ENCODE data around the gene RRP7A.
"Not testable (repeated sequence)": the region's sequence is repeated elsewhere in the genome, so short reads cannot be mapped to it uniquely, and the experiment has no call there.

The RRP7A gene, protein sequence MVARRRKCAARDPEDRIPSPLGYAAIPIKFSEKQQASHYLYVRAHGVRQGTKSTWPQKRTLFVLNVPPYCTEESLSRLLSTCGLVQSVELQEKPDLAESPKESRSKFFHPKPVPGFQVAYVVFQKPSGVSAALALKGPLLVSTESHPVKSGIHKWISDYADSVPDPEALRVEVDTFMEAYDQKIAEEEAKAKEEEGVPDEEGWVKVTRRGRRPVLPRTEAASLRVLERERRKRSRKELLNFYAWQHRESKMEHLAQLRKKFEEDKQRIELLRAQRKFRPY

DNA sequence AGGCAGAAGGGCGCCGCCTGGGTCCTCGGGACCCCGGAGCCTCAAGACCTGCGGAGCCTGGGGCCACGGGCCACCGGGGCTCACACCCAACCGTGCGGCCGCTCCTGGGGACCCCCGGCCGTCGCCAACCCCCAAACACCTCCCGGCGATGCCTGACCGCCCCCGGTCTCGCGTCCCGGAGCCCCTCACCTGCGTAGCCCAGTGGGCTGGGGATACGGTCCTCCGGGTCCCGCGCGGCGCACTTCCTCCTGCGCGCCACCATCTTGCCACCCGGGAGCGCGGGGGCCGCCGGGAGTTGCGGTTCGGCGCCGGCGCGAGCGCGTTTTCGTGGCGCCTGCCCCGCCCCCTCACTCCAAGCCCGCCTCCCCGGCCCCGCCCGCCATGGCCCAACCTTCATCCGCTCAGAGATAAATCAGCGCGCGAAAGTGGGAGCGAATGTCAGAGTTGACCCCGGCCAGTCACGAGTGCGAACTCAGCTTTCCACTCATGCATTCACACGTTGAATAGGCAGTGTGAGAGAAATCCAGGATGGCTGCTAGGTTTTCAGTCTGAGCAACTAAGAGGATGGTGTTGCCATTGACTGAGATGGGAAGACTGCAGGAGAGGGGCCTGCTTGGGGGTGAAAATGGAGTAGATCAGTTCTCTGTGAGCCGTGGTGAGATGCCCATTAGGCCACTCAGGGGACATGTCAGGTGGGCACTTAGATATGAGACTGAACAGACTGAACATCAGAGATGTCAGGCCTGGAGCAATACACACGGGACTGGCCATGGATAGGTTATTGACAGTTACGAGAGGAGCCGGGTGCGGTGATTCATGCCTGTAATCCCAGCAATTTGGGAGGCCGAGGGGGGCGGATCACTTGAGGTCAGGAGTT, at the start of gene RRP7A:
RRP7A (minus strand) TSS at position 272 of the 877 bp plus-strand sequence; CDS start at position 262, 10 bp downstream.
- DNase-seq (ENCODE audit: low spot score), result peak; percentile 88

DNA sequence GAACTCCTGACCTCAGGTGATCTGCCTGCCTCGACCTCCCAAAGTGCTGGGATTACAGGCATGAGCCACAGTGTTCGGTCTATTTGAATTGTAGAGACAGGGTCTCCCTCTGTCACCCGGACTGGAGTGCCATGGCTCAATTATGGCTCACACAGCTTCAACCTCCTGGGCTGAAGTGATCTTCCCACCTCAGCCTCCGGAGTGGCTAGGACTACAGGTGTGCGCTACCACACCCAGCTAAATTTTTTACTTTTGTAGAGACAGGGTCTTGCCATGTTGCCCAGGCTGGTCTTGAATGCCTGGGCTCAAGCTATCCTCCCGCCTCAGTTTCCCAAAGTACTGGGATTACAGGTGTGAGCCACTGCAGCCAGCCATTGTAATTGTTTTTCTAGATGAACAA, 48.4 kb upstream of the RRP7A start:
- DNase-seq (ENCODE audit: low spot score), result not testable (repeated sequence)

DNA sequence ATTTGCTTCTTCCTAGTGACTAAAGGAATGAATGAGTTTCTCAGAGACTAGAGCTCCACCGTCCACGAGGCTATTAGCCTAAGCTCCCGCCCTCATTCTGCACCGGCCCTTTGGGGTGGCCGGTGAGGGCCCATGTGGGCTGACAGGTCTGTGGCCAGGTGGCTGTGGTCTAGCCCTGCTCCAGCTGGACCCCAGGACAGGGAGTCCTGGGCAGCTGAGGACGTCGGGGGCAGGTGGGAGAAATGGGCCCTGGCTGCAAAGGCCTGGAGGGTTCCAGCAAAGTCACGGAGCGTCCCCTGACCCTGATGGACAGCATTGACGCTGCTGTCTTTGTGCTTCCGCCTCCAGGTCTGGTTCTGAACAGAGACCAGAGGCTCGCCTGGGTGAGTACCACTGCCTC, 46.4 kb upstream of the RRP7A start:
- DNase-seq (ENCODE audit: low spot score), result no peak

DNA sequence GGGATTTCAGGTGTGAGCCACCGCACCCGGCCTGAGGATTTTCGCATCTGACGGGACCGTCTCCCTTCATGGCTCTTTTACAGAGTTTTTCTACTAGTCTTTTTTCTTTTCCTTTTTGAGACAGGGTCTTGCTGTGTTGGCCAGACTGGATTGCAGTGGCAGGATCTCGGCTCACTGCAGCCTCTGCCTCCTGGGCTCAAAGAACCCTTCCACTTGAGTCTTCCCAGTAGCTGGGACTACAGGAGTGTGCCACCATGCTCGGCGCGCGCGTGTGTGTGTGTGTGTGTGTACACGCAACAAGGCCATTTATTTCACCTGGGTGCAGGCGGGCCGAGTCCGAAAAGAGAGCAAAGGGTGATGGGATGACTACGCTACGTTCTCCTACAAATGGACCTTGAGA, 45.1 kb upstream of the RRP7A start:
- DNase-seq (ENCODE audit: low spot score), result no peak

DNA sequence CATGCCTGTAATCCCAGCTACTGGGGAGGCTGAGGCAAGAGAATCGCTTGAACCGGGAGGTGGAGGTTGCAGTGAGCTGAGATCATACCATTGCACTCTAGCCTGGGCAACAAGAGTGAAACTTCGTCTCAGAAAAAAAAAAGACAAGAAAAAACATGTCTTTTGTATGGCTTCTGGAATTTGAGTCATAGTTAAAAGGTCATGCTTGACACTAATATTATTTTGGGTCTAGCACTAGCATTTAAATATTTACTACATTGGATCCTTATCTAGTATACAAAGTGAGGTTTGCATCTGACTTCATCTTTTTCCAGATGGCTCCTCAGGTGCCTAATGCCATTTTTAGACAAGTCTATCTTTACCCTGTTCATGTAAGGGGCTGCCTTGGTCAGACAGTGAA, 44.3 kb upstream of the RRP7A start:
- DNase-seq (ENCODE audit: low spot score), result not testable (repeated sequence)

DNA sequence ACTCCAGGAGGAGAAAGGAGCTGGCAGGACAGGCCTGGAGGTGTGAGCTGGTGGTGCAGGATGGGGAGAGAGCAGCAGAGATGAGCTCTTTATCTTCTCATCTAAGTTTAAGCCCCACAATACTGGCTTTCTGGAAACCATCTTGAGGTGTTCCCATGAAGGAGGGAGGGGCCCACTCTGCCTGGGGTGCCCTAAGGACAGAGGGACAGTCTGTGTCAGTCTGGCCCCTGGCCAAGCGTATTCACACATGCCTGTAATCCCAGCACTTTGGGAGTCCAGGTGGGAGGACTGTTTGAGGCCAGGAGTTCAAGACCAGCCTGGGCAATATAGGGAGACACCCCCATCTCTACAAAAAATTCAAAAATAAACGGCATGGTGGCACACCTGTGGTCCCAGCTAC, 43.1 kb upstream of the RRP7A start:
- DNase-seq (ENCODE audit: low spot score), result no peak

DNA sequence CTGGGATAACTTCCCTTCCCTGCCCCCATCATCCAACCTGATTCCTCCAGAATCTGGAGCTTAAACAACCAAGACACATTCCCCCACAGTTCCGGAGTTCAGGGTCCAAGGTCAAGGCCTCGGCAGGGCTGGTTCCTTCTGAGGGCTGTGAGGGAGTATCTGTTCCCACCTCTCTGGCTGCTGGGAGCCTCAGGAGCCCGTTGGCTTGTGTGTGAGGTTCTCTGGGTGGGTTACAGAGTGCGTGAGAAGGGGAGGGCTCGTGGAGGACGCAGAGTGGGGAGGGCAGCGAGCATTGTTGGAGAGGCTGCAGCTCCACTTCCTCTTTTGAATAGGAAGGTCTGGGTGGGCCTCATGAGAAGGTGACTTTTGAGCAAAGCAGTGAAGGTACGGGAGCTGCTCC, 42.7 kb upstream of the RRP7A start:
- no peak for DNase-seq (ENCODE audit: low spot score)

DNA sequence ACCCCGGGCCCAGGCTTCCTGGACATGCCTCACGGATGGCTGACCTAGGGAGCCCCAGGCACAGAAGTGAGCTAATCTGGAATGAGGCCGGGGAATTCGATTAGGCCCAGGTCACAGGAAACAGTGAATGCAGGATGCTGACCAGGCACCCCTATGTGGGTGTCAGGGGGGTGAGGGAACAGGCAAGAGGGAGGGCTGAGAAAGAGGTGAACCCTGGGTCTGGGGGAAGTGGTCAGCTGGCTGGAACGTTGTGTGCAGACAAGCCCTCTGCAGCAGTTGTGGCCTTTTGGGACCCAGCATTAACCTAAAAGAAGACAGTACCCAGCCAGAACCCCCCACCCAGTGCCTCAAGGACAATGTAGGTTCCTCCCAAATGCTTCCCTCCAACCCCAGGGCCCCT, 42.3 kb upstream of the RRP7A start:
- DNase-seq (ENCODE audit: low spot score), result no peak

DNA sequence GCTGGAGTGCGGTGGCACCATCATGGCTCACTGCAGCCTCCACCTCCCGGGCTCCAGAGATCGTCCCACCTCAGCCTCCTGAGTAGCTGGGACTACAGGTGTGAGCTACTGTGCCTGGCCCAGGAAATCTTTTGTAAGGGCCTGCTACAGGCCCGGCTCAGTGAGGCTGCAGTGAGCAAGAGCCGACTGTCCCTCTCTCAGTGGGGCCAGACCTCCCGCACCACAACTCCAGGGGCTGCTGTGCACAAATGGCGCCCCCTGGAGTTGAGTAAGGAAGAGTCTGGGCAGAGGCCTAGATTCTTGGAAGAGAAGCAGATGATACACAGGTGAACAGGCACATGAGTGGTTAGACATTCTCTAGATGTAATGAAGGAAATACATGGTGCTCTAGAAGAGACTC, 41.2 kb upstream of the RRP7A start:
- DNase-seq (ENCODE audit: low spot score), result no peak

DNA sequence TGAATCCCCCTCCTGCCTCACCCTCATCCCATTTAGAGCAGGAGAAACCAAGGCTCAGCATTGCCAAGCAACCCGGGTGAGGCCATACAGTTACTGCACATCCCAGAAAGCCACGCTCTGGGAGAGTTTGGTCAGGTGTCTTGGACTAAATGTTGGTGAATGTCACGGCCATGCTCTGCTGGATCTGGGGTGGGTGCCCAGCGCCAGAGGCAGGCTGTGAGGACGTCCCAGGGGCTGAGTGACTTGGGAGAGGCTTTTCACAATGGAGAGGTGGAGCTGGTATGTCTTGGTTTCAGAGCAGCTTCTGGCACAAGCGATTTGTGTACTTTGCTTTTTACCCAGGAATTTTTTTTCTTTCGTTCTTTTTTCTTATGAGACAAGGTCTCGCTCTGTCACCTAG, 40.8 kb upstream of the RRP7A start:
- no peak for DNase-seq (ENCODE audit: low spot score)

DNA sequence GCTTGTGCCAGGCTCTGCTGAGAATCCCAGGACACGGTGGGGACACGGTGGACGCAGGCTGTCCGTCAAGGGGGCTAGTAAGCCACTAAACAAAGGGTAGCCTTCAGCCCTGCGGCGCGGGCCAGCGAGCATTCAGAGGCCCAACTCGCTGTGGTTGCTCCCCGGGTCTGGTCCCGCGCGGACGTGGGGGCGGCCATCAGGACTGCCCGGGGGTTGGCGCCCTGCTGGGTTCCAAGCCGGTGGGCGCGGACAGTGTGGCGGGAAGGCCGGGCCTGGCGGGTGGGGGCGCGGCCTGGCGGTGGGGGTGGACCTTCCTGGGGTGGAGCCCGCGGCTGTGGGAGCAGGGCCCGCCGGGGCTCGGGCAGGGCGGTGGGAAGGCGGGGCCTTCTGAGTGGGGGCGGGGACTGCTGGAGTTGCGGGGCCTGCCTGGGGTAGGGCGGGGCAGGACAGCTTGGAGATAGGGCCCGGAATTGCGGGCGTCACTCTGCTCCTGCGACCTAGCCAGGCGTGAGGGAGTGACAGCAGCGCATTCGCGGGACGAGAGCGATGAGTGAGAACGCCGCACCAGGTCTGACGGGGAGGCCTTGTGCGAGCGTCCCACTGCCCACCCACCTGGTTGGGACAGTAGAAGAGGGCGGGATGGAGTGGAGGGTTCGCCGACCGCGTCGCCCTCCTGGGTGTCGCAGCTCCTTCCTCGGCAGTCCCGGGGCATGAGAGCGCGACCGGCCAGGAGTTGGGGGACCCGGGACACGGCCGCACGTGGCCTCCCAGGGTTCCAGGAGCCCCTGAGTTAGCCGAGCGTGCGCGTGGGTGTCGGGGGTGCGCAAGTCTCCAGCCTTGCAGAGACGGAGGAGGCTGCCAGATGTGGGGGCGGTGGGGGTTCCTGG, 34.1 kb upstream of the RRP7A start, which contains the start of gene SERHL2:
SERHL2 (plus strand) TSS at position 482 of the 887 bp plus-strand sequence; CDS start at position 547, 65 bp downstream.
- peak; percentile 95 for DNase-seq (ENCODE audit: low spot score)

DNA sequence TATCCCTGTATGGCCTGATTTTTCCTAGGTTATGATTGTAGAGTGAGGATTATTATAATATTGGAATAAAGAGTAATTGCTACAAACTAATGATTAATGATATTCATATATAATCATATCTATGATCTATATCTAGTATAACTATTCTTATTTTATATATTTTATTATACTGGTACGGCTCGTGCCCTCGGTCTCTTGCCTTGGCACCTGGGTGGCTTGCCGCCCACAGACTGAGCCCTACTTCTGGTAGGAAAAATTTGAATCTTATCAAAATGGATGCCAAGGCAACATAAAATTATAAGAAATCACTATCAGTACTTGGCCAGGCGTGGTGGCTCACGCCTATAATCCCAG, 32.7 kb upstream of the RRP7A start:
- not testable (repeated sequence) for DNase-seq (ENCODE audit: low spot score)

DNA sequence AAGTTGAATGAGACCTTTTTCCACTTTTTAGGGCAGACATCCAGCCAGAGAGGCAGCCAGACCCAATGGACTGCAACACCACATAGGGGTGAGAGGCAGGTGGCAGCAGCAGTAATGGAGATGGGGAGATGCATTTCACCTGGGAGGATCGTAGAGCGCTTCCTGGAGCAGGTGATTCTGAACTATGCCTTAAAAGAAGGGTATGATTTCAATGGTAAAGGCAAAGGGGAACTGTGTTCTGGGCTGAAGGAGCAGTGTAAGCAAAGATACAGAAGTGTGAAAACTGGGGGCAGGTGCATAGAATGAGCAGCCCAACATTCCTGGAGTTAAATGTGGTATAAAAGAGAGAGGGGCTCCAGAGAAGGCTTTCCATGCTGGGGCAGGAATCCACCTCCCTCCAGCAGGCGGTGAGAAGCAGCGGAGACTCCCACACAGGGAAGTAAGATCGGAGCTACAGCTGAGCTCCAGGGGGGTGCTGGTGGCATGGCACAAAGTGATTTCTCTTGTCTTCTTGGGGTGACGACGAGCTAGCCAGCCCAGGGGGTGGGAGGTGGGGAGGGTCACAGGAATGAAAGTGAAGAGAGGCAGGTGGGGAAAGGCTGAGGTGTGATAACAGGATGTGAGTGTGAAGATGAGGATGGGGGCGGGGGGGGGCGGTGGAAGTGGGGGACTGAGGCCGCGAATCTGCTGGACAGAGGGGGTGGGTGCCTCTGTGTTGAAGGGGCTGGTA, 29.9 kb upstream of the RRP7A start:
- no peak for DNase-seq (ENCODE audit: low spot score)

DNA sequence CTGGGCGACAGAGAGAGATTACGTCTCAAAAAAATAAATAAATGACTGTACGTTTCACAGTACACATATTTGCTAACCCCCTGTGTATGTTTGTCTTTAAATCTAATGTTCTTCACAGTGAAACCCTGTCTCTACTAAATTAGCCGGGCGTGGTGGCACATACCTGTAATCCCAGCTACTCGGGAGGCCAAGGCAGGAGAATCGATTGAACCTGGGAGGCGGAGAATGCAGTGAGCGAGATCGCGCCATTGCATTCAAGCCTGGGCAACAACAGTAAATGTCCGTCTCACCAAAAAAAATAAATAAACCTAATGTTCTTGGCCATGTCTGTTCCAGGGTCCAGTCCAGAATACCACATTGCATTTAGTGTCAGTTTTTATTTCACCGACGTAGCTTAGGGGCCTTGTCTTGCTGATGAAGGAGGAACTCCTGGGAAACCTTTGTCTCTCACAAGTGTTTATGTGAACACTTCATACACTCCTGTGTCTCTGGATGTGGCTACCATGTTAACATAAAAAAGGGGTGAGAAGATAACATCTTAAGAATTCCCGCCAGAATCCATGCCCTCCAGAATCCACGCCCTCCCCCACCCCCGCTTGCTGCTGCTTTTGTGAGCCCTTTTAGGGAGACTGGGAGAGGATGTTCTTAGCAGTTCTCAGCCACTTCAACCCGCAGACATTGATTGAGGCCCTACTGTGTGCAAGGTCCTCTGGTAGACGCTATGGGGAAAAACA, 29.2 kb upstream of the RRP7A start:
- DNase-seq (ENCODE audit: low spot score), result no peak

DNA sequence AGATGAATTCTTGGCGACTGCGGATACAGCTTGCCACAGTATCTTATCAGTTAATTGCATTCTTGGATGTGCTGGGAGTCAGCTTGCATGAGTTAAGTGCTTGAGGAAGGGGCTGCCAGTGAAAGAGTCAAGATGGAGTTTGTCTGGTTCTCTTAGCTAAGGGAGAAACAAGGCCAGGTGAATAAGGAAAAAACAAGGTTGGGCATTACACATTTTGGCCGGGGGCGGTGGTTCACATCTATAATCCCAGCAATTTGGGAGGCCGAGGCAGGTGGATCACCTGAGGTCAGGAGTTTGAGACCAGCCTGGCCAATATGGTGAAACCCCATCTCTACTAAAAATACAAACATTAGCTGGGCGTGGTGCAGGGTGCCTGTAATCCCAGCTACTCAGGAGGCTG, 28.5 kb upstream of the RRP7A start:
- not testable (repeated sequence) for DNase-seq (ENCODE audit: low spot score)

DNA sequence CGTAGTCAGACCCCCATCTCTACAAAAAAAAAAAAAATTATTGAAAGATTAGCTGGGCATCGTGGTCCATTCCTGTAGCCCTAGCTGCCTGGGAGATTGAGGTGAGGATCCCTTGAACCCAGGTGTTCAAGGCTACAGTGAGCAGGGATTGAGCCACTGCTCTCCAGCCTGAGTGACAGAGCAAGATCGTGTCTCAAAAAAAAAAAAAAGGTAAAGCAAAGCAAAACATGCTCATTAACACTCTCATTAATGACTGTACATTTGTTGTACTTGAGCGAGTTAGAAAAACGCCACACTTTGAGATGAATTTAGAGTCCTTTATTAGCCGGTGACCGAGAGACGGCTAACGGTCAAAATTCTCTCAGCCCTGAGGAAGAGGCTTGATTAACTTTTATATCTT, 28.0 kb upstream of the RRP7A start:
- no peak for DNase-seq (ENCODE audit: low spot score)

DNA sequence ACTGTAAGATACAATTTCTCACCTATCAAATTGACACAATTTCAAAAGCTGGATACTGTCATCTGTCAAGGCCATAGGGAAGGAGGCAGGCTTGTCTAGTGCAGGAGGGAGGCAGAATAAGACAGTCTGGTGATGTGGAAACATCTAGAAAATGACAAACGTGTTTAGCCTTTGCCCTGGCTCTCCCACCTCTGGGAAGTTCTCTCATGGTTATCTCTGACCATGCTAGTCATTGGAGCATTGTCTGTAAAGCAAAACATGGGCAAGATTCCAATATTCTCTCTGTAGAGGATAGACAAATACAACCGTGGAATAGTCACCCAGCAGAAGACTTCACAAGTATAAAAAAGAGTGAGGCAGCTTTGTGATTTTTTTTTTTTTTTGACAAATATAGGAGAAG, 25.1 kb upstream of the RRP7A start:
- no peak for DNase-seq (ENCODE audit: low spot score)

DNA sequence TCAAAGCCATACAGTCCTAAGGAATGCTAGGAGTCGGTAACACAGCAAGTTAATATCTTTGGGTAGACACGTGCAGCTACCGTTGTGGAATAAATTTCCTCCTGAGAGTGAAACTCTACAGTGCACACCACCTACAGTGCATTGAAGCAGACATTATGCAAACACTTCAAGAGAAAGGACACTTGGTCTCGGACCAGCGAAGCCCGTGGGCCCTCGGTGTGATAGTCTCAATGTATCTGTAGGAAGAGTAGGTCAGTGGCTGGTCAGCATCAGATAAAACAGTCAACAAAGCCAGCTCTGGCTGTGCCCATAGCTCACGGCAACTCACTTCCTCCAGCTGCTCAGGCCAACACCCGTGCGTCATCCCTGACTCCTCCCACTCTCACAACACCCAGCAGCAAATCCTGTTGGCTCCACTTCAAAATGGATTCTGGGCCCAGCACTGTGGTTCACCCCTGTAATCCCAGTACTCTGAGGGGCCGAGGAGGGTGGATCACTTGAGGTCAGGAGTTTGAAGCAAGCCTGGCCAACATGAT, 19.7 kb upstream of the RRP7A start:
- not testable (repeated sequence) for DNase-seq (ENCODE audit: low spot score)

DNA sequence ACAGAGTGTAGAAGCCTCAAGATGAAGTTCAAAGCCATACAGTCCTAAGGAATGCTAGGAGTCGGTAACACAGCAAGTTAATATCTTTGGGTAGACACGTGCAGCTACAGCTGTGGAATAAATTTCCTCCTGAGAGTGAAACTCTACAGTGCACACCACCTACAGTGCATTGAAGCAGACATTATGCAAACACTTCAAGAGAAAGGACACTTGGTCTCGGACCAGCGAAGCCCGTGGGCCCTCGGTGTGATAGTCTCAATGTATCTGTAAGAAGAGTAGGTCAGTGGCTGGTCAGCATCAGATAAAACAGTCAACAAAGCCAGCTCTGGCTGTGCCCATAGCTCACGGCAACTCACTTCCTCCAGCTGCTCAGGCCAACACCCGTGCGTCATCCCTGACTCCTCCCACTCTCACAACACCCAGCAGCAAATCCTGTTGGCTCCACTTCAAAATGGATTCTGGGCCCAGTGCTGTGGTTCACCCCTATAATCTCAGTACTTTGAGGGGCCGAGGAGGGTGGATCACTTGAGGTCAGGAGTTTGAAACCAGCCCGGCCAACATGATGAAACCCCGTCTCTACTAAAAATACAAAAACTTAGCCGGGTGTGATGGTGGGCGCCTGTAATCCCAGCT, 17.7 kb upstream of the RRP7A start:
- DNase-seq (ENCODE audit: low spot score), result not testable (repeated sequence)

DNA sequence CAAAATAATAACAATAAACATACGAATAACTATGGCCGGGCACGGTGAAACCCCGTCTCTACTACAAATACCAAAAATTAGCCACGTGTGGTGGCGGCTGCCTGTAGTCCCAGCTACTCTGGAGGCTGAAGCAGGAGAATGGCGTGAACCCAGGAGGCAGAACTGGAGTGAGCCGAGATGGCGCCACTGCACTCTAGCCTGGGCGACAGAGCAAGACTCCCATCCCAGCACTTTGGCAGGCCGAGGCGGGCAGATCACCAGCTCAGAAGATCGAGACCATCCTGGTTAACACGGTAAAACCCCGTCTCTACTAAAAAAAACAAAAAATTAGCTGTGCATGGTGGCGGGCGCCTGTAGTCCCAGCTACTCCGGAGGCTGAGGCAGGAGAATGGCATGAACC, 17.0 kb upstream of the RRP7A start:
- not testable (repeated sequence) for DNase-seq (ENCODE audit: low spot score)

Measured in AG08396 (cell line).